GM13976 (cell line): ENCODE data around the gene SLC35B2.

Experiments used
- DNase-seq: peaks from one replicate; pipeline ENCODE4 v3.0.0; 2012; ENCODE audit warnings: low spot score
- CTCF ChIP-seq: IDR thresholded peaks from 2 replicates; pipeline ENCODE4 v1.5.1; 2012; ENCODE audit warnings: borderline replicate concordance, mild to moderate bottlenecking; ENCODE audit not compliant: insufficient read depth; ENCODE audit errors: extremely low read depth, missing control alignments, control extremely low read depth
- in situ Hi-C: fragments of 300-500 bp; cut with MboI; formaldehyde crosslinking; loops from one replicate; pipeline ENCODE4 v1.12.0; 2022; ENCODE audit warnings: low sequenced_read_pairs, mixed read lengths, inconsistent platforms; ENCODE audit not compliant: unreplicated experiment

SLC35B2 gene

GRCh38 chr6:44219815-44220784, 37.2 kb downstream of the SLC35B2 start:
- DNase-seq, result no peak
- in situ Hi-C loops, result no loop called here
- TF ChIP-seq CTCF, result peak; percentile 9

GRCh38 chr6:44219053-44219814, 38.1 kb downstream of the SLC35B2 start:
- TF ChIP-seq CTCF, result no peak
- DNase-seq, result peak; percentile 90
- in situ Hi-C loops, result no loop called here

- no peak for TF ChIP-seq CTCF
- in situ Hi-C loops, result no loop called here
- DNase-seq, result no peak
Observed at GRCh38 chr6:44217332-44218143, 39.8 kb downstream of the SLC35B2 start.

- no peak for TF ChIP-seq CTCF
- DNase-seq, result no peak
- in situ Hi-C loops, result no loop called here
Observed at GRCh38 chr6:44216677-44217331, 40.5 kb downstream of the SLC35B2 start, which contains the start of gene MYMX. MYMX (plus strand) TSS chr6:44216926; CDS start chr6:44217472, 546 bp downstream.

- no peak for TF ChIP-seq CTCF
- DNase-seq, result no peak
- in situ Hi-C loops, result no loop called here
Observed at GRCh38 chr6:44214307-44214706, 43.0 kb downstream of the SLC35B2 start.
